Fibroblast of lung (primary cell): ENCODE results near the gene NUDC.

Experiments used
- CTCF ChIP-seq, 2 donors: IDR thresholded peaks in 1 of 2; conservative IDR thresholded peaks in 1 of 2; 1 replicate in 1 of 2; 2 replicates in 1 of 2; pipeline ENCODE4 v1.5.1; 2011 to 2012; ENCODE audit warnings: low read length in 2 of 2, control low read depth in 1 of 2, inconsistent platforms in 1 of 2, low read depth in 1 of 2, mild to moderate bottlenecking in 1 of 2
- EZH2 ChIP-seq: IDR thresholded peaks from 2 replicates; pipeline ENCODE4 v1.5.1; 2012; ENCODE audit warnings: low read length, control low read depth, mild to moderate bottlenecking; ENCODE audit errors: missing control alignments

- TF ChIP-seq CTCF (conservative IDR thresholded peaks at IDR 0.05 in 1 of 2, IDR thresholded peaks at IDR 0.05 in 1 of 2; ENCODE audit: low read depth in 1 of 2, low read length in 2 of 2) (no peak), EZH2 (no peak)
These were observed 29.7 kb downstream of the NUDC start for GRCh38 chr1:26951216-26951615.
